ENCODE results near the gene OSBPL3.

Gene OSBPL3

DNA sequence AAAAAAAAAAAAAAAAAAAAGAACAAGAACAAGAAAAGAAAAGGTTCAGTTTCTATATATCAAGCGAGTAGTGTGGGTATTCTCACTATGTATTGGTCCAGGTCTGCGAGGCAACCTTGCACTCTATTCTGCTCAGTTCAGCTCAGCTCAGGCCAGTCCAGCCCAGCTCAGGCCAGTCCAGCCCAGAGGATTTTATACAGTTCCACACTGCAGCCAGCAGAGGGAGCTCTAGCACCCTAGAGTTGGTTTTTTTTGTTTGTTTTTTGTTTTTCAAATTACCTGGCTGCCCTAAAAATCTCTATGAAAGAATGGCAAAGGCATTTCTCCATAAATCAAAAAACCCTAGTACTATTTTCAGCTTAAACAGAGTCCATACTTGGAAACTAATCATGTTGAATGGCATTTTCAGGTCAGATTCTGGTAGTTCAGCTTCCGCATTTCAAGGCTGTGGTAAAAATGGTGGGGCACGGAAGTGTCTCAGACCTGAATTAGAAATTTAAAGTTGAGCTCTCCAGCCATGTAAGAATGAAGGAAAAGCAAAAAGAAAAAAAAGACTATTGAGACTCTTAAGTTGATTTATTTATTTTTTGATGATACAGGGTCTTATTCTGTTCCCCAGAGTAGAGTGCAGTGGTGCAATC is 167.6 kb downstream of the OSBPL3 start:
- TF ChIP-seq, protein P1, sequence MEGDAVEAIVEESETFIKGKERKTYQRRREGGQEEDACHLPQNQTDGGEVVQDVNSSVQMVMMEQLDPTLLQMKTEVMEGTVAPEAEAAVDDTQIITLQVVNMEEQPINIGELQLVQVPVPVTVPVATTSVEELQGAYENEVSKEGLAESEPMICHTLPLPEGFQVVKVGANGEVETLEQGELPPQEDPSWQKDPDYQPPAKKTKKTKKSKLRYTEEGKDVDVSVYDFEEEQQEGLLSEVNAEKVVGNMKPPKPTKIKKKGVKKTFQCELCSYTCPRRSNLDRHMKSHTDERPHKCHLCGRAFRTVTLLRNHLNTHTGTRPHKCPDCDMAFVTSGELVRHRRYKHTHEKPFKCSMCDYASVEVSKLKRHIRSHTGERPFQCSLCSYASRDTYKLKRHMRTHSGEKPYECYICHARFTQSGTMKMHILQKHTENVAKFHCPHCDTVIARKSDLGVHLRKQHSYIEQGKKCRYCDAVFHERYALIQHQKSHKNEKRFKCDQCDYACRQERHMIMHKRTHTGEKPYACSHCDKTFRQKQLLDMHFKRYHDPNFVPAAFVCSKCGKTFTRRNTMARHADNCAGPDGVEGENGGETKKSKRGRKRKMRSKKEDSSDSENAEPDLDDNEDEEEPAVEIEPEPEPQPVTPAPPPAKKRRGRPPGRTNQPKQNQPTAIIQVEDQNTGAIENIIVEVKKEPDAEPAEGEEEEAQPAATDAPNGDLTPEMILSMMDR (IDR thresholded peaks at IDR 0.05; ENCODE audit: extremely low read depth, missing control alignments): peak; percentile 66
- DNase-seq (ENCODE audit: low spot score): peak; percentile 56

DNA sequence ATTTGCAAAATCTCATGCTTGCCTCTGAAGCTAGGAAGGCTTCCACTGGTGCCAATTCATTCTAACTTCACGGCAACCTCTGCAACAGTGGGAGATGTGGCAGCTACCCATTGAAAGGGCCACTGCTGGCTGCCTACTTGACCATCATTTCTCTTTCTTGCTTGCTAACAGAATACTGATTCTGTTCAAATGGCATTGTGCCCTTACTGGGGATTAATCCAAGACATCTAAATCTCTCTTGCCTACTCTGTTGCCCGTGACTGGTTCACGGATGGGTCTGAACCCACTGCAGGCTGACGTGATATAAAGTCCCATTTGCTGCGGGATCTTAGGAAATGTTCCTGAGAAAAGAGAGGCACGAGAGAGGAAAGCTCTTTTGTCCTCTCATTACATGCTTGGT is 171.5 kb downstream of the OSBPL3 start:
- no peak for DNase-seq (ENCODE audit: low spot score)
- TF ChIP-seq, protein P1 (IDR thresholded peaks at IDR 0.05; ENCODE audit: extremely low read depth, missing control alignments): no peak

DNA sequence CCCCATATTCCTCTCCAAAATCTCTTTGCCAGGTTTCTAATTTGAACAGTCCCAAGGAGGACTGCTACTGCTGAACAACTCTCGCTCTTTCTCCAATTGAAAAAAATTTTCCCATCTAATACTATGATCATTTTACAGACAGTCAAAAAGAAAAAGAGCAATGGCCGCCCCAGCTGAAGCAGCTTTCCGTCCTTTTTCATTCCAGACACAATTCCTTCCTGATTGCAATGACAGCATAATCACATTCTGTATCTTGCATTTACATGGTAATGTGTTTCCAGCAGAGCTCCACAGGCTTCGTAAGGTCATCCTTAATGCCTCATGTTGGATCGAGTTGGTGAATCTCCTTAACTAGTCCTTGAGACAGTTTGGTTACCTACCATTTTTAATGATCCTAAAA is 177.7 kb downstream of the OSBPL3 start:
- TF ChIP-seq, protein P1 (IDR thresholded peaks at IDR 0.05; ENCODE audit: extremely low read depth, missing control alignments): no peak
- DNase-seq (ENCODE audit: low spot score): no peak

DNA sequence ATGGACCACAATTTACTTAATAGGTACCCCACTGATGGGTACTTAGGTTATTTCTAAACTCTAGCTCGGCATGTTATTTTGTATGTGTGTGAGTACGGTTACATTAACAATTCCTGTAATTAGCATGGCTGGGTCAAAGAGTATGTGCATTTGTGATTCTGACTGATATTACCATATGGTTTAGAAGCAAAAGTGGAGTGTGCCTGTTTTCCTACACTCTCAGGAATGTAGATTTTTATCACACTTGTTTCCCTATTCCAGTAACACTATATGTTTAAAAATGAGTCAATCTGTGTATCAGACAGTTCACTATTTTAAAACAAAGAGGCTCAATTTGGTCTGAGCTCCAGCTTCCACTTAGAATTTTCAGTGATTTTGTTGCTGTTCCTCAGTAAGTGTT is 178.1 kb downstream of the OSBPL3 start:
- TF ChIP-seq, protein P1 (IDR thresholded peaks at IDR 0.05; ENCODE audit: extremely low read depth, missing control alignments): no peak
- no peak for DNase-seq (ENCODE audit: low spot score)

DNA sequence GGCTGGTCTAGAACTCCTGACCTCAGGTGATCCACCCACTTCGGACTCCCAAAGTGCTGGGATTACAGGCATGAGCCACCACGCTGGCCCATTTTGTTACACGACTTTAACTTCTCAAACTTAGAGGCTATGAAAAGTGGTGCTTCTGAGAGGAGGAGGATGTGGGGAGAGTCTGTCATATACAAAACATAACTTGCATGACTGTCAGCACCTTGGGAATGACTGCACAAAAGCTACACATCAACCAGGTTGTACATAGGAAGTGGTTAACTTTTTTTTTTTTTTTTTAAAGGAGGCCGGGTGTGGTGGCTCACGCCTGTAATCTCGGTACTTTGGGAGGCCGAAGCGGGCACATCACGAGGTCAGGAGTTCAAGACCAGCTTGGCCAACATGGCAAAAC is 179.3 kb downstream of the OSBPL3 start:
- no peak for DNase-seq (ENCODE audit: low spot score)
- TF ChIP-seq, protein P1 (IDR thresholded peaks at IDR 0.05; ENCODE audit: extremely low read depth, missing control alignments): no peak

DNA sequence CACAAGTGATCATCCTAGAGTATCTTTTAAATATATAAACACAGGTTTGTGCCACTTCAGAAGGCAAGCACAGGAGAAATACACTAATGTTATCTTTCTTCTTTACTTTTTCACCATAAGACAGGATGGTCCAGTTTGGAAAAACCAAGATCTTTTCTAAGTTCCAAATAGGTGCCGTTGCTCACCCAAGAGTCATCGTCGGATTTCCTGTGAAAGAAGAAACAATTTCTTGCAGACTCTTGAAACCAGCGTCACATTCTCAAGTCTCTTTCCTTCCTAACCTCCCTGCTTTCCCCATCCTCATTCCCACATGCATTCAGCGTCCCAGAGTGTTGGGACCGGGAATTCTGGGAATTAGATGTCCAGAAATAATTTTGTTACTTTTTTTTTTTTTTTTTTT is 179.9 kb downstream of the OSBPL3 start:
- TF ChIP-seq, protein P1 (IDR thresholded peaks at IDR 0.05; ENCODE audit: extremely low read depth, missing control alignments): no peak
- DNase-seq (ENCODE audit: low spot score): no peak

DNA sequence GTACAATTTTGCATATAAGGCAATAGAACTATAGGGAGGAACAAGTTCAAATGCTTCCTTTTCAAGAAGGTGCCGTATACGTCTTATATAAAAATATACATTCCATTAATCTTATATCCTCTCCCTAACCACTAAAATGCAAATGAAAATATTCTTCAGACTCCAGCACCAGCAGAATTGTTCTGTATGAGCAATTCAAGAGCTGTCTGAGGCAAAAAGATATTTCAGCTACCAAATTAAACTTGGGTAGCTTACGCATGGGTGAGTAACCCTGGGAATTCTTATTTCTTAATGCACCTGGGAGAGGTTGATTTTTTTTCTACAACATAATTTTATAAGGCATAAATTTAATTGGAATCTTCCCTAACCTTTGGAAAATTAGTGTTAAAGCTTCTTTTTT is 180.5 kb downstream of the OSBPL3 start:
- DNase-seq (ENCODE audit: low spot score): no peak
- TF ChIP-seq, protein P1 (IDR thresholded peaks at IDR 0.05; ENCODE audit: extremely low read depth, missing control alignments): no peak
